ENCODE data around the gene CCDC8. TPM values are rescaled to one million over a fixed set of nuclear protein-coding genes. Genes with fewer than 3 reads are reported as not detected.

Gene CCDC8
- total RNA-seq, 3 donors from 2014 or later: 0.75 to 3.4 (median 1.7) TPM

DNA sequence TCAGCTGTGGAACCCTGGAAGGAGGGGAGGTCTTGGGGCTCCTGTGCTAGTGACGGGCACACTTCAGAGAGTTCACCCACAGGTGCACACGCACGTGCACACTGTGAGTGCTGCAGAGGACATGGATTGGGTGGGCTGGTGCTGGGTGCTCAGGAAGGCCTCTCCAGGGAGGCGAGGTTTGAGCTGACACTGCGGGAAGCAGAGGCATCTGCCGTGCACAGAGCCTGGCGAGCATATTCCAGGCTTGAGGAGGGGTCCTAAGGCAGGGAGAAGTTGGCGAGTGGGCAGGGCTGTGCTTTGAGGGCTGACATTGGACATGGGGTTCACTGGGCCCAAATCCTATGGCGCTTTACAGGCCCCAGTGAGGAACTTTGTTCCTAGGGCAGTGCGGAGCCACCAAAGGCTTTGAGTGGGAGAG lies 25.6 kb downstream of the CCDC8 start:
- peak in 1 of 3 donors; percentile 0 for DNase-seq

DNA sequence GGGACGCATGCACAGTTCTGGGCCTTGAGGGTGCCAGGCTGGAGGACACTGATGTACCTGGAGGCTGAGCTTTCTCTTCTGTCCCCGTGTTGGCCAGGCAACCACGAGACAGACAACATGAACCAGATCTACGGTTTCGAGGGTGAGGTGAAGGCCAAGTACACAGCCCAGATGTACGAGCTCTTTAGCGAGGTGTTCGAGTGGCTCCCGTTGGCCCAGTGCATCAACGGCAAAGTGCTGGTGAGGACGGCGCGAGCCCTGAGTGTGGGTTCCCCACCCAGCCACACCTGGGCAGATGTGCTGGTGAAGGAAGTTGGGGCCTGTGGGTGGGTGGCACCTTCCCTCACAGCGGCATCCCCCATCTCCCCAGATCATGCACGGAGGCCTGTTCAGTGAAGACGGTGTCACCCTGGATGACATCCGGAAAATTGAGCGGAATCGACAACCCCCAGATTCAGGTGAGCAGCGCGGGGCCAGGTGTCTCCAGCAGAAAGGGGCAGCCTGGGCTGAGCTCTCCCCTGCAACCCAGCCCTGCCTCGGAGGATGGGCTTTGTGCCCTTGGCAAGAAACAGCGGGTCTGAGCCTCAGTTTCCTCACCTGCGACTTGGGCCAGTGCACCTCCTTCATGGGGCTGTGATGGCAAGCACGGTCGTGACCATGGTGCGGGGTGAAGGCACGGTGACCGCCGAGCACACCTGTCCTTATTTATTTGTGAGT lies 26.2 kb downstream of the CCDC8 start:
- intact Hi-C loops (cut with DNase I, micrococcal nuclease): no loop called here
- Histone ChIP-seq H3K4me3 (no peak overlapping the region), H3K4me1 (ENCODE audit: low read depth) (no peaks in the 10 kb centered on the region), H3K9me3 (no peaks in the 10 kb centered on the region), H3K36me3 (ENCODE audit: low read depth) (no peaks in the 10 kb centered on the region)
- ATAC-seq: no peak
- peak in 1 of 3 donors; percentile 9 for DNase-seq
- TF ChIP-seq, protein P1, sequence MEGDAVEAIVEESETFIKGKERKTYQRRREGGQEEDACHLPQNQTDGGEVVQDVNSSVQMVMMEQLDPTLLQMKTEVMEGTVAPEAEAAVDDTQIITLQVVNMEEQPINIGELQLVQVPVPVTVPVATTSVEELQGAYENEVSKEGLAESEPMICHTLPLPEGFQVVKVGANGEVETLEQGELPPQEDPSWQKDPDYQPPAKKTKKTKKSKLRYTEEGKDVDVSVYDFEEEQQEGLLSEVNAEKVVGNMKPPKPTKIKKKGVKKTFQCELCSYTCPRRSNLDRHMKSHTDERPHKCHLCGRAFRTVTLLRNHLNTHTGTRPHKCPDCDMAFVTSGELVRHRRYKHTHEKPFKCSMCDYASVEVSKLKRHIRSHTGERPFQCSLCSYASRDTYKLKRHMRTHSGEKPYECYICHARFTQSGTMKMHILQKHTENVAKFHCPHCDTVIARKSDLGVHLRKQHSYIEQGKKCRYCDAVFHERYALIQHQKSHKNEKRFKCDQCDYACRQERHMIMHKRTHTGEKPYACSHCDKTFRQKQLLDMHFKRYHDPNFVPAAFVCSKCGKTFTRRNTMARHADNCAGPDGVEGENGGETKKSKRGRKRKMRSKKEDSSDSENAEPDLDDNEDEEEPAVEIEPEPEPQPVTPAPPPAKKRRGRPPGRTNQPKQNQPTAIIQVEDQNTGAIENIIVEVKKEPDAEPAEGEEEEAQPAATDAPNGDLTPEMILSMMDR (IDR thresholded peaks at IDR 0.05): no peak

More for the DNA sequence above, 25.6 kb downstream of the CCDC8 start:
- Histone ChIP-seq H3K9me3 (no peaks in the 10 kb centered on the region), H3K36me3 (ENCODE audit: low read depth) (no peaks in the 10 kb centered on the region), H3K4me1 (ENCODE audit: low read depth) (no peaks in the 10 kb centered on the region), H3K4me3 (no peak overlapping the region)
- intact Hi-C loops (cut with DNase I, micrococcal nuclease): no loop called here
- TF ChIP-seq, protein P1 (IDR thresholded peaks at IDR 0.05): no peak
- no peak for ATAC-seq

DNA sequence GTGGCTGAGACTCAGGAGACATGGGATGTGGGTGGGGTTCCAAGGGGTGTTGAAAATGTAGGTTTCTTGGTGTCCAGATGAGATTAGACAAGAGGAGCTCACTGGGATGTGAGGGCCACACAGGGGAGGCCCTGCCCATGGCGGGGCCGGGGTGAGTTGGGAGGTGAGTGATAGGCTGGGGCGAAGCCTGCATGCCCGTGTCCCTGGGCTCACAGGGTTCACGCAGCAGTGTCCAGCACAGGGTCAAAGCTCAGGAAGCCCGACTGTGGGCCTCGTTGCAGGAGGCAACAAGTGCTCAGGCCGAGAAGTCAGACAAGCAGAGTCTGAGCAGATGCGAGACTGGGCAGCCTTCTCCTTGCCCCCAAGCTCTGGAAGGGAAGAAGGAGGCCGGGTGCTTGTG lies 27.2 kb downstream of the CCDC8 start:
- no peaks in the 10 kb centered on the region for H3K4me1 ChIP-seq (ENCODE audit: low read depth)
- H3K9me3 ChIP-seq: no peaks in the 10 kb centered on the region
- intact Hi-C loops (cut with DNase I, micrococcal nuclease): no loop called here
- peak in 1 of 3 donors; percentile 16 for DNase-seq
- H3K4me3 ChIP-seq: no peak overlapping the region
- ATAC-seq: peak; percentile 11
- TF ChIP-seq, protein P1 (IDR thresholded peaks at IDR 0.05): no peak
- no peaks in the 10 kb centered on the region for H3K36me3 ChIP-seq (ENCODE audit: low read depth)

DNA sequence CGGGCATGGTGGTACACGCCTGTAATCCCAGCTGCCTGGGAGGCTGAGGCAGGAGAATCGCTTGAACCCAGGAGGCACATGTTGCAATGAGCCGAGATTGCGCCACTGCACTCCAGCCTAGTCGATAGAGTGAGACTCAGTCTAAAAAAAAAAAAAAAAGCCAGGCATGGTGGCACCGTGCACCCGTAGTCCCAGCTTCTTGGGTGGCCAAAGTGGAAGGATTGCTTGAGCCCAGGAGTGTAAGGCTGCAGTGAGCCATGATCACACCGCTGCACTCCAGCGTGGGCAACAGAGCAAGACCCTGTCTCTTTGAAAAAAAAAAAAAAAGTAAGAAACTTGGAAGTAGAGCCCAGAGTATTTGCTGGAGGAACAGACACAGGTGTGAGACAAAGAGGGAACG lies 27.7 kb downstream of the CCDC8 start:
- ATAC-seq: no peak
- no peaks in the 10 kb centered on the region for H3K36me3 ChIP-seq (ENCODE audit: low read depth)

DNA sequence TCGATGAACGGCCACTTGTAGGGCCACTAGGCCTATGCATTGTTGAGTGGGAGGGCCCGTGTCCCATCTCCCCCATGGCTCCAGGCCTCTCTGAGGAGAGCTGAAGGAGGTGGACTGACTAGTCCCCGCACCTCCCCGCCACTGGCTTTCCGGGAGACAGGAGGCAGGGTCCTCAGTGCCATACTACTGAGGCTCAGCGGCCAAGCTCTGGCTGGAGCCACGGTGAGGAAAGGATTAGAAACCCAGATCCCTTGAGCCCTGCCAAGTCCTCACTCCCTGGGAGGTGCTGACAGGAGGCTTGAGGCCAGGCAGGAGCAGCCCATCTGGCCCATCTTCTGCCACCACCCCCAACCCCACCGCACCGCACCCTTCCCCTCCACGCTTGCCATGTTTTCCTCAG lies 29.0 kb downstream of the CCDC8 start:
- no peaks in the 10 kb centered on the region for H3K36me3 ChIP-seq (ENCODE audit: low read depth)
- intact Hi-C loops (cut with DNase I, micrococcal nuclease): no loop called here
- no peaks in the 10 kb centered on the region for H3K4me1 ChIP-seq (ENCODE audit: low read depth)
- no peak for ATAC-seq
- TF ChIP-seq, protein P1 (IDR thresholded peaks at IDR 0.05): no peak
- no peaks in the 10 kb centered on the region for H3K9me3 ChIP-seq
- no peak overlapping the region for H3K4me3 ChIP-seq
- peak in 1 of 3 donors; percentile 13 for DNase-seq

More for the DNA sequence above, 27.7 kb downstream of the CCDC8 start:
- DNase-seq: peak in 1 of 3 donors; percentile 7
- H3K9me3 ChIP-seq: no peaks in the 10 kb centered on the region
- intact Hi-C loops (cut with DNase I, micrococcal nuclease): no loop called here
- no peak overlapping the region for H3K4me3 ChIP-seq
- no peaks in the 10 kb centered on the region for H3K4me1 ChIP-seq (ENCODE audit: low read depth)
- TF ChIP-seq, protein P1 (IDR thresholded peaks at IDR 0.05): no peak
